ENCODE data around the gene ALAS1. TPM values are rescaled to one million over a fixed set of nuclear protein-coding genes. Genes with fewer than 3 reads are reported as not detected.

The ALAS1 gene
- total and polyA plus RNA-seq, 2 of the 13 experiments (the other 11 are each of a cell fraction or from before 2014, with no cell fraction given): 36.0 to 43.2 TPM

- peaks cover 13 to 74% of the 10 kb centered on the region in 2 experiments for H3K36me3 ChIP-seq (replicated peaks in 1 of 2; ENCODE audit: control insufficient read depth in 1 of 2, insufficient read depth in 2 of 2, low read length in 2 of 2)
- H4K20me1 ChIP-seq (ENCODE audit: insufficient read depth, low read length): no peaks in the 10 kb centered on the region
- BruUV-seq (replicated peaks): no TSS peak
- POLR2A ChIA-PET: no interaction called here
- intact Hi-C loops (cut with micrococcal nuclease; ENCODE audit: unreplicated experiment): no loop called here
- TF ChIP-seq ZNF574 (CRISPR knock-in tag; IDR thresholded peaks at IDR 0.05): no peak
- TF ChIP-seq RAD21 (CRISPR knock-in tag; IDR thresholded peaks at IDR 0.05): no peak
- TF ChIP-seq DR1 (CRISPR knock-in tag; IDR thresholded peaks at IDR 0.05): no peak
- TF ChIP-seq, protein P1, sequence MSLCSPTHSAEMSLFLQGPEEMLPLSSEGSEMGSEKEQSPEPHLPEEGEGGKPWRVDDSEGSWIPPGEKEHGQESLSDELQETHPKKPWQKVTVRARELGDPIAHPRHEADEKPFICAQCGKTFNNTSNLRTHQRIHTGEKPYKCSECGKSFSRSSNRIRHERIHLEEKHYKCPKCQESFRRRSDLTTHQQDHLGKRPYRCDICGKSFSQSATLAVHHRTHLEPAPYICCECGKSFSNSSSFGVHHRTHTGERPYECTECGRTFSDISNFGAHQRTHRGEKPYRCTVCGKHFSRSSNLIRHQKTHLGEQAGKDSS (CRISPR knock-in tag; IDR thresholded peaks at IDR 0.05; ENCODE audit: borderline replicate concordance, low read depth): no peak
- no peak for TF ChIP-seq ZMAT3 (CRISPR knock-in tag; conservative IDR thresholded peaks at IDR 0.05)
- no peak for TF ChIP-seq ZNF18 (CRISPR knock-in tag; IDR thresholded peaks at IDR 0.05; ENCODE audit: insufficient replicate concordance)
- TF ChIP-seq NR2F6 (IDR thresholded peaks at IDR 0.05): no peak
- no peak for TF ChIP-seq NR2F6 (CRISPR knock-in tag; IDR thresholded peaks at IDR 0.05)
- no peak for TF ChIP-seq NRL (CRISPR knock-in tag; IDR thresholded peaks at IDR 0.05; ENCODE audit: borderline replicate concordance)
- no peak for TF ChIP-seq ZNF101 (CRISPR knock-in tag; IDR thresholded peaks at IDR 0.05; ENCODE audit: borderline replicate concordance, low read depth)
- no peak for TF ChIP-seq TAF1 (CRISPR knock-in tag; IDR thresholded peaks at IDR 0.05)
- no peak for TF ChIP-seq FOXM1 (CRISPR knock-in tag; IDR thresholded peaks at IDR 0.05)
- no peak for TF ChIP-seq ZNF430 (CRISPR knock-in tag; IDR thresholded peaks at IDR 0.05)
- no peak for TF ChIP-seq DNMT3B (CRISPR knock-in tag; conservative IDR thresholded peaks at IDR 0.05)
- no peak for TF ChIP-seq TBP (CRISPR knock-in tag; IDR thresholded peaks at IDR 0.05)
- no peak for TF ChIP-seq ZNF7 (CRISPR knock-in tag; IDR thresholded peaks at IDR 0.05)
- TF ChIP-seq ZNF674 (CRISPR knock-in tag; IDR thresholded peaks at IDR 0.05; ENCODE audit: low read depth): no peak
- in situ Hi-C loops (cut with HindIII; ENCODE audit: extremely low pct_ligation_motif_present, low pct_unique_long_range_greater_than_20kb): no loop called here
- CTCF ChIA-PET (ENCODE audit: low intra/inter-chr PET ratio, low total read pairs): no interaction called here
- H3K4me3 ChIP-seq (replicated peaks in 1 of 3; ENCODE audit: insufficient read depth in 1 of 3, low read depth in 2 of 3, low read length in 3 of 3): no peak overlapping the region
- H3K79me2 ChIP-seq (ENCODE audit: insufficient read depth, low read length): peaks cover 6% of the 10 kb centered on the region
- 89% methylated on average over 1 of the region's 1 CpG for WGBS (ENCODE audit: low lambda C conversion rate)
- no peak overlapping the region for H3K27ac ChIP-seq (ENCODE audit: extremely low read length, insufficient read depth, low read length)
- H3K4me1 ChIP-seq (ENCODE audit: insufficient read depth, low read length): peaks cover 60% of the 10 kb centered on the region
- H3K4me2 ChIP-seq (ENCODE audit: low read depth, low read length): no peak overlapping the region
- no peak overlapping the region for H3K9ac ChIP-seq (ENCODE audit: insufficient read depth, low read depth, low read length)
- DNase-seq (ENCODE audit: low spot score) (no peak), ATAC-seq (no peak), FAIRE-seq (no peak)
- no peaks in the 10 kb centered on the region for H3K27me3 ChIP-seq (ENCODE audit: control insufficient read depth in 1 of 2, insufficient read depth in 2 of 2, low read length in 2 of 2)
- no peak overlapping the region for H2AFZ ChIP-seq (ENCODE audit: low read length)
- no peaks in the 10 kb centered on the region for H3K9me3 ChIP-seq (ENCODE audit: low read length)
These were observed 5.7 kb downstream of the ALAS1 start for GRCh38 chr3:52203701-52204100.

Measured in HepG2 (cell line).